ENCODE measurements around the gene EED. TPM values are rescaled to one million over a fixed set of nuclear protein-coding genes. Genes with fewer than 3 reads are reported as not detected.

The EED gene
- total and polyA plus RNA-seq, 9 of the 15 experiments (the other 6 are each of a cell fraction or from before 2014, with no cell fraction given) = 33.0 to 110 (median 55.1) TPM

- no peak for TF ChIP-seq RAD51 (IDR thresholded peaks at IDR 0.05; ENCODE audit: borderline replicate concordance, low read depth)
- no peak for TF ChIP-seq ZBTB5 (IDR thresholded peaks at IDR 0.05)
- peak; percentile 32 to 75; a peak in 2 of 4 replicates for TF ChIP-seq SIN3A (IDR thresholded peaks at IDR 0.05; ENCODE audit: borderline replicate concordance in 2 of 2, control insufficient read depth in 1 of 2, low read depth in 2 of 2, low read length in 2 of 2)
- no peak for TF ChIP-seq ZNF282 (CRISPR knock-in tag; IDR thresholded peaks at IDR 0.05)
- TF ChIP-seq FOXK1 (CRISPR knock-in tag; IDR thresholded peaks at IDR 0.05; ENCODE audit: borderline replicate concordance) = no peak
- TF ChIP-seq ATF1 (CRISPR knock-in tag; IDR thresholded peaks at IDR 0.05) = no peak
- TF ChIP-seq ATF1 (tag; IDR thresholded peaks at IDR 0.05) = peak; percentile 82
- no peak; the same call in 1 of the 2 replicates for TF ChIP-seq MAFK (IDR thresholded peaks at IDR 0.05; ENCODE audit: low read length)
- no peak for TF ChIP-seq ZNF830 (CRISPR knock-in tag; IDR thresholded peaks at IDR 0.05)
- TF ChIP-seq MCM7 (IDR thresholded peaks at IDR 0.05) = no peak
- 0 out of 2 replicates have a peak, but pooled peaks have one; percentile 73 for TF ChIP-seq HLTF (IDR thresholded peaks at IDR 0.05)
- no peak for TF ChIP-seq FOXK2 (conservative IDR thresholded peaks at IDR 0.05 in 1 of 2, IDR thresholded peaks at IDR 0.05 in 1 of 2; ENCODE audit: low read depth in 2 of 2)
- no peak for TF ChIP-seq FOS (IDR thresholded peaks at IDR 0.05; ENCODE audit: extremely low read depth, insufficient read length)
- TF ChIP-seq MCM3 (IDR thresholded peaks at IDR 0.05) = no peak
- TF ChIP-seq TEAD2 (tag; IDR thresholded peaks at IDR 0.05) = no peak
- TF ChIP-seq NONO (IDR thresholded peaks at IDR 0.05; ENCODE audit: low read depth in 2 of 2, low read length in 1 of 2) = no peak
- TF ChIP-seq ZNF407 (IDR thresholded peaks at IDR 0.05; ENCODE audit: low read depth) = no peak
- no peak for TF ChIP-seq ZNF146 (CRISPR knock-in tag; IDR thresholded peaks at IDR 0.05; ENCODE audit: unreplicated experiment)
Observed at GRCh38 chr11:86302092-86302793, 57.7 kb downstream of the EED start, which contains the start of gene HIKESHI (continued).
